ENCODE data around the gene SPDYE2. TPM values are rescaled to one million over a fixed set of nuclear protein-coding genes. Genes with fewer than 3 reads are reported as not detected.
A peak's percentile ranks its signal among the peaks of the same experiment; 100 is the strongest.
"Not testable (repeated sequence)": the region's sequence is repeated elsewhere in the genome, so short reads cannot be mapped to it uniquely, and the experiment has no call there.

SPDYE2 gene
- total and polyA plus RNA-seq, 2 of the 13 experiments (the other 11 are each of a cell fraction or from before 2014, with no cell fraction given) = not detected

DNA sequence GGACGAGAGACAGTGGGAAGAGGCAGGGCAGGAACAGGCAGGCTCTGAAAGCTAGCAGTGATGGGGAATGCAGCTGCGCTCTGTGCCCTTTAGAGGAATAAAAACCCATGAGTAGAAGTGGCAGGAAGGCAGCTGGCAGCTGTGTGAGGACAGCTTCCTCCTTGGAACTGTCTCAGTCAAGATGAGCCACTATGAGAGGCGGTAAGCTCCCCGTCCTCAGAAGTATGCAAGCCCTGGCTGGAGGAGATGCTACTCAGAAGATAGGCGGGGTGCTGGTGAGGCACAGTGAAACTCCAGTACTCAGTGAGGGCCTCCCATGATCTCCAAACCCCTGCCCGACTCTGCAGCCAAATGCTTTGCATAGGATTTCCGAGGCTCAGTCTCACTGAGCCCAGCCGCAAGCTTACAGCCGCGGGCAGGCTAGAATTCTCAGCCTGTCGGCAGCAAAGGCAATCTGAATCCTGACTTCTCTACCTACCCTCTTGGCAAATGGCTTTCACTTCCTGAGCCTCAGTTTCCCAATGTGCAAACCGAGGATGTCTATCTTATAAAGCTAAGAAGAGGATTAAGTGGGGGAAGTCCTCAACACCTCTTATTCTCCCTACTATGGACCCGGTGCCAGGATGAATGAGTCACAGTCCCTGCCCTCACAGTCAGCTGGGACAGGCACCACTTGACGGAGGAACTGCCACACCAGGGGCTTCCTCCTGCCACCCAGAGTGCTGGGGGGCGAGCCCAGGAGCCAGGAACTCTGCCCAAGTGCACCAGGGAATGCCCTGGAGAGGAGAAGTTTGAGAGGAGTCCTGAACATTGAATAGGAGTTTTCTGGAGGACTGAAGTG, 35.9 kb upstream of the SPDYE2 start:
- H3K9me3 ChIP-seq (ENCODE audit: low read length); H2AFZ ChIP-seq (ENCODE audit: low read length); POLR2A ChIA-PET; ATAC-seq; H3K27ac ChIP-seq (ENCODE audit: extremely low read length, insufficient read depth, low read length); H3K4me2 ChIP-seq (ENCODE audit: low read depth, low read length); intact Hi-C loops (cut with micrococcal nuclease; ENCODE audit: unreplicated experiment); H3K4me3 ChIP-seq (replicated peaks in 1 of 3; ENCODE audit: insufficient read depth in 1 of 3, low read depth in 2 of 3, low read length in 3 of 3); H3K4me1 ChIP-seq (ENCODE audit: insufficient read depth, low read length); H4K20me1 ChIP-seq (ENCODE audit: insufficient read depth, low read length); DNase-seq (ENCODE audit: low spot score); H3K36me3 ChIP-seq (replicated peaks in 1 of 2; ENCODE audit: control insufficient read depth in 1 of 2, insufficient read depth in 2 of 2, low read length in 2 of 2); H3K27me3 ChIP-seq (ENCODE audit: control insufficient read depth in 1 of 2, insufficient read depth in 2 of 2, low read length in 2 of 2); H3K9ac ChIP-seq (ENCODE audit: insufficient read depth, low read depth, low read length); CTCF ChIA-PET (ENCODE audit: low intra/inter-chr PET ratio, low total read pairs); FAIRE-seq; in situ Hi-C loops (cut with HindIII; ENCODE audit: extremely low pct_ligation_motif_present, low pct_unique_long_range_greater_than_20kb); BruUV-seq (replicated peaks); H3K79me2 ChIP-seq (ENCODE audit: insufficient read depth, low read length): not testable (repeated sequence)
- no CpG with 5 or more reads among the region's 15 CpGs for WGBS (ENCODE audit: low lambda C conversion rate)

DNA sequence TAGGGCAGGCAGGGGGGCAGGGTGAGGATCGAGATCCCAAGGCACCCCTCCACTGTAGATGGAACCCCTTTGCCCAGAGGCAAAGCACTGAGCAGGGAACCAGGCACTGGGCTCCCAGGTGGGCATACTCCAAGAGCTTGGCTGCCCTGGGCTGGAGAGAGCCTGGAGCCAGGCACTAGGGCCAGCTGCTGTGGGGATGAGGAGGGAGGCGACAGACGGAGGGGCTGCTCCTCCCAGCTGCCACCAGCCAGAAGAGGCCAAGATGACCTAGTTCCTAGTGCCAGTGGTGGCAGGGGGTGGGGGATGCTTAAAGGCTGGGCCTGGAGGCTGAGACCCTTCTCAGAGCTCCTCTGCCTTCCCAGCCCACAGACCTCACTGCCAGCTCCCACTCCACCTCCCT, 35.1 kb upstream of the SPDYE2 start:
- ATAC-seq = peak; percentile 28
- H3K79me2 ChIP-seq (ENCODE audit: insufficient read depth, low read length); POLR2A ChIA-PET; BruUV-seq (replicated peaks); H3K9ac ChIP-seq (ENCODE audit: insufficient read depth, low read depth, low read length); H3K4me3 ChIP-seq (replicated peaks in 1 of 3; ENCODE audit: insufficient read depth in 1 of 3, low read depth in 2 of 3, low read length in 3 of 3); H3K4me1 ChIP-seq (ENCODE audit: insufficient read depth, low read length); DNase-seq (ENCODE audit: low spot score); in situ Hi-C loops (cut with HindIII; ENCODE audit: extremely low pct_ligation_motif_present, low pct_unique_long_range_greater_than_20kb); CTCF ChIA-PET (ENCODE audit: low intra/inter-chr PET ratio, low total read pairs); FAIRE-seq; H3K4me2 ChIP-seq (ENCODE audit: low read depth, low read length); H3K27me3 ChIP-seq (ENCODE audit: control insufficient read depth in 1 of 2, insufficient read depth in 2 of 2, low read length in 2 of 2); H3K27ac ChIP-seq (ENCODE audit: extremely low read length, insufficient read depth, low read length); intact Hi-C loops (cut with micrococcal nuclease; ENCODE audit: unreplicated experiment); H4K20me1 ChIP-seq (ENCODE audit: insufficient read depth, low read length); H2AFZ ChIP-seq (ENCODE audit: low read length); H3K9me3 ChIP-seq (ENCODE audit: low read length); H3K36me3 ChIP-seq (replicated peaks in 1 of 2; ENCODE audit: control insufficient read depth in 1 of 2, insufficient read depth in 2 of 2, low read length in 2 of 2): not testable (repeated sequence)
- no CpG with 5 or more reads among the region's 3 CpGs for WGBS (ENCODE audit: low lambda C conversion rate)

DNA sequence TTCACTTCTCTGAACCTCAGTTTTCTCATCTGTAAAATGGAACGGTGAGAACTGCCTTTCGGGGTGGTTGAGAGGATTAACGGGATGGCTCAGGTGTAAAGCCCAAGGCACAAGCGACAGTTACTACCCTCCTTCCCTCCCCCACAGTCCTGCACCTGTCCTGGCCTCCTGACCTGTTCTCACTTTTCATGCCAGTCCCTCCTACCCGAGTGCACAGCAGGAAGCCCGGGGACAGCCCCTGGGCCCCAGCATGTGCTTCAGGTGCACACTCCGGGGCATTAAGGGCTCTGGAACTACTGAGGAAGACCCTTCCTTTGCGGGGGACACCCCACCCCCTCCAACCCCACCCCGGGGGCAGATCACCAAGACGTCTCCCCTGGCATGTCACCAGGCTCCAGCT, 34.1 kb upstream of the SPDYE2 start:
- no CpG with 5 or more reads among the region's 10 CpGs for WGBS (ENCODE audit: low lambda C conversion rate)

DNA sequence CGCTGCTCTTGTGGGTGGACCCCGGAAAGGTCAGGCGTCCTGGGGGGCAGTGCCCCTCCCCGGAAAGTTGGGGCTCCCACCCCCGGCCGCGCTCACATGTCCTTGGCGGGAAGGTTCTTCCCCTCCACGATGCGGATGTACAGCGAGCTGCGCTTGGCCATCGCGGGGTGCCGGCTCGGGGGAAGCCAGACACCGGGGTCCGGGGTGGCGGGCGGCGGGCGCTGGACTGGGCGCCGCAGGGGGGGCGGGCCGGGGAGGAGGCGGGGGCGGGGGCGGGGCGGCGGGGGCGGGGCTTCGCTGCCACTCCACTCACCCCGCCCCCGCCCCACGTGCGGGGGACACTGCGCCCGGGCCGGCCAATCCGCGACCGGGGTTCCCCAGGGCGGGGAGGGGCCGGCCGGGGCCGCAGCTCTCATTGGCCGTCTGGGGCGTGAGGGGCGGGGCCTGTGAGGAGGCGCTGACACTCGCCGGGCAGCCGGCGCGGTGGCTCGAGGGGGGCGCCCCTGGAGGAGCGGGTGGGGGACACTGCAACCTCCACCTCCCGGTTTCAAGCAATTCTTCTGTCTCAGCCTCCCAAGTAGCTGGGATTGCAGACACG, 33.4 kb upstream of the SPDYE2 start, which contains the start of gene RASA4B:
TSS of gene RASA4B (minus strand) at position 228 of the 598 bp plus-strand sequence. CDS start at position 161, 67 bp downstream.
- H3K36me3 ChIP-seq (replicated peaks in 1 of 2; ENCODE audit: control insufficient read depth in 1 of 2, insufficient read depth in 2 of 2, low read length in 2 of 2); DNase-seq (ENCODE audit: low spot score); H3K27ac ChIP-seq (ENCODE audit: extremely low read length, insufficient read depth, low read length); H3K4me2 ChIP-seq (ENCODE audit: low read depth, low read length); FAIRE-seq; intact Hi-C loops (cut with micrococcal nuclease; ENCODE audit: unreplicated experiment); H3K27me3 ChIP-seq (ENCODE audit: control insufficient read depth in 1 of 2, insufficient read depth in 2 of 2, low read length in 2 of 2); in situ Hi-C loops (cut with HindIII; ENCODE audit: extremely low pct_ligation_motif_present, low pct_unique_long_range_greater_than_20kb); H3K79me2 ChIP-seq (ENCODE audit: insufficient read depth, low read length); H2AFZ ChIP-seq (ENCODE audit: low read length); H4K20me1 ChIP-seq (ENCODE audit: insufficient read depth, low read length); H3K4me3 ChIP-seq (replicated peaks in 1 of 3; ENCODE audit: insufficient read depth in 1 of 3, low read depth in 2 of 3, low read length in 3 of 3); H3K4me1 ChIP-seq (ENCODE audit: insufficient read depth, low read length); H3K9ac ChIP-seq (ENCODE audit: insufficient read depth, low read depth, low read length); BruUV-seq (replicated peaks); H3K9me3 ChIP-seq (ENCODE audit: low read length); POLR2A ChIA-PET; CTCF ChIA-PET (ENCODE audit: low intra/inter-chr PET ratio, low total read pairs): not testable (repeated sequence)
- ATAC-seq = peak; percentile 85
- no CpG with 5 or more reads among the region's 61 CpGs for WGBS (ENCODE audit: low lambda C conversion rate)

More for the DNA sequence above, 34.1 kb upstream of the SPDYE2 start:
- H3K4me2 ChIP-seq (ENCODE audit: low read depth, low read length); BruUV-seq (replicated peaks); H3K4me3 ChIP-seq (replicated peaks in 1 of 3; ENCODE audit: insufficient read depth in 1 of 3, low read depth in 2 of 3, low read length in 3 of 3); intact Hi-C loops (cut with micrococcal nuclease; ENCODE audit: unreplicated experiment); H3K9me3 ChIP-seq (ENCODE audit: low read length); H4K20me1 ChIP-seq (ENCODE audit: insufficient read depth, low read length); POLR2A ChIA-PET; in situ Hi-C loops (cut with HindIII; ENCODE audit: extremely low pct_ligation_motif_present, low pct_unique_long_range_greater_than_20kb); H3K27me3 ChIP-seq (ENCODE audit: control insufficient read depth in 1 of 2, insufficient read depth in 2 of 2, low read length in 2 of 2); H3K36me3 ChIP-seq (replicated peaks in 1 of 2; ENCODE audit: control insufficient read depth in 1 of 2, insufficient read depth in 2 of 2, low read length in 2 of 2); FAIRE-seq; H3K27ac ChIP-seq (ENCODE audit: extremely low read length, insufficient read depth, low read length); H3K79me2 ChIP-seq (ENCODE audit: insufficient read depth, low read length); H2AFZ ChIP-seq (ENCODE audit: low read length); H3K4me1 ChIP-seq (ENCODE audit: insufficient read depth, low read length); H3K9ac ChIP-seq (ENCODE audit: insufficient read depth, low read depth, low read length); CTCF ChIA-PET (ENCODE audit: low intra/inter-chr PET ratio, low total read pairs); DNase-seq (ENCODE audit: low spot score): not testable (repeated sequence)
- ATAC-seq = 0 out of 3 replicates have a peak, but pooled peaks have one; percentile 4
